K562 (cell line): ENCODE measurements around the gene LAPTM5. TPM values are rescaled to one million over a fixed set of nuclear protein-coding genes. Genes with fewer than 3 reads are reported as not detected.

ENCODE experiments used
- ATF7 ChIP-seq: fragments of 450-650 bp; IDR thresholded peaks from 2 replicates; pipeline ENCODE4 v1.7.1; 2014; ENCODE audit warnings: mild to moderate bottlenecking, moderate library complexity
- GATA2 ChIP-seq: sonication (generic); formaldehyde crosslinking; IDR thresholded peaks from 2 replicates; pipeline ENCODE4 v1.4.0; 2020; ENCODE audit warnings: mild to moderate bottlenecking, missing genetic modification reagents
- HDAC2 ChIP-seq: fragments of 450-650 bp; IDR thresholded peaks from 2 replicates; pipeline ENCODE4 v1.6.1; 2016; ENCODE audit warnings: mild to moderate bottlenecking
- HLTF ChIP-seq: fragments of 450-650 bp; IDR thresholded peaks from 2 replicates; pipeline ENCODE4 v1.6.1; 2016
- JUN ChIP-seq, 2 experiments: sonication (generic) in 1 of 2; formaldehyde crosslinking in 1 of 2; IDR thresholded peaks; 2 replicates each; pipeline versions ENCODE4 v1.6.1 to v1.8.0; 2012 to 2022; ENCODE audit warnings: borderline replicate concordance in 2 of 2, mild to moderate bottlenecking in 2 of 2, improper control_type of control experiment in 1 of 2, low read depth in 1 of 2, low read length in 1 of 2, missing genetic modification reagents in 1 of 2
- JUND ChIP-seq, 2 experiments: IDR thresholded peaks; 2 replicates in 1 of 2; 3 replicates in 1 of 2; pipeline ENCODE4 v1.6.1; 2011; ENCODE audit warnings: borderline replicate concordance in 2 of 2, low read depth in 2 of 2, low read length in 2 of 2, improper control_type of control experiment in 1 of 2, missing biosample characterization in 1 of 2, missing genetic modification characterization in 1 of 2, missing genetic modification reagents in 1 of 2
- RBFOX2 ChIP-seq: fragments of 200-400 bp; formaldehyde crosslinking; IDR thresholded peaks from 2 replicates; pipeline ENCODE4 v1.6.1; 2017; ENCODE audit warnings: low read depth, mild to moderate bottlenecking, low read length, moderate library complexity
- TAF15 ChIP-seq: fragments of 200-400 bp; formaldehyde crosslinking; IDR thresholded peaks from 2 replicates; pipeline ENCODE4 v1.6.1; 2017; ENCODE audit warnings: mild to moderate bottlenecking, low read depth, low read length, moderate library complexity
- WHSC1 ChIP-seq: IDR thresholded peaks from one replicate; pipeline ENCODE4 v1.6.1; 2012; ENCODE audit warnings: low read length, control low read depth, inconsistent platforms
- ZC3H4 ChIP-seq: sonication (generic); formaldehyde crosslinking; IDR thresholded peaks from 2 replicates; pipeline ENCODE4 v1.9.0; 2021; ENCODE audit warnings: missing genetic modification reagents, borderline replicate concordance
- ZNF197 ChIP-seq: fragments of 200-800 bp; sonication (Bioruptor generic); IDR thresholded peaks from 2 replicates; pipeline ENCODE4 v1.6.1; 2016; ENCODE audit warnings: low read depth, missing genetic modification characterization, missing compliant biosample characterization
- ZNF445 ChIP-seq: fragments of 250-450 bp; sonication (Bioruptor Pico); IDR thresholded peaks from 2 replicates; pipeline ENCODE4 v1.4.0; 2020; ENCODE audit warnings: low read depth, mild to moderate bottlenecking, moderate library complexity
- polyA plus RNA-seq, 8 experiments: library from polyadenylated mRNA; depleted of rRNA in 4 of 8; stranded (reverse) in 5 of 8; unstranded in 3 of 8; fragments of >200 nt; fragmentation: Nextera tagmentation in 2 of 8; fragmentation: Illumina TruSeq in 1 of 8; extraction: Ambion mirVana in 2 of 8; extraction: Trizol in 1 of 8; gene quantifications; 2 replicates each; pipeline versions ENCODE4 v1.2.1 to v1.2.3, GENCODE V29; 2011 to 2014; ENCODE audit warnings: inconsistent platforms in 1 of 8, missing spikeins in 1 of 8
- total RNA-seq, 7 experiments: library from RNA; depleted of rRNA in 6 of 7; stranded (reverse); fragments of >200 nt in 6 of 7; fragmentation: Illumina TruSeq in 2 of 7; extraction: Trizol in 2 of 7; gene quantifications; 2 replicates each; pipeline versions ENCODE4 v1.2.1 to v1.2.3, GENCODE V29; 2011 to 2021; ENCODE audit warnings: low replicate concordance in 1 of 7
- TF ChIP-seq, protein P1 (sequence below), 2 experiments: fragments of 450-650 bp in 1 of 2; sonication (generic) in 1 of 2; formaldehyde crosslinking in 1 of 2; IDR thresholded peaks in 1 of 2; conservative IDR thresholded peaks in 1 of 2; 2 replicates each; pipeline versions ENCODE4 v1.6.1 to v1.8.1; 2016 to 2023; ENCODE audit warnings: mild to moderate bottlenecking in 2 of 2, moderate library complexity in 2 of 2, inconsistent platforms in 1 of 2, missing genetic modification reagents in 1 of 2
- TF ChIP-seq, protein P2 (sequence below): IDR thresholded peaks from 2 replicates; pipeline ENCODE4 v1.6.1; 2014; ENCODE audit warnings: antibody characterized with exemption
- TF ChIP-seq, protein P3 (sequence below): fragments of 250-450 bp; sonication (Bioruptor Pico); IDR thresholded peaks from 2 replicates; pipeline ENCODE4 v1.8.0; 2021; ENCODE audit warnings: moderate library complexity, mild to moderate bottlenecking, inconsistent platforms
- TF ChIP-seq, protein P4 (sequence below): fragments of 200-800 bp; sonication (Bioruptor generic); IDR thresholded peaks from 2 replicates; pipeline ENCODE4 v1.6.1; 2017; ENCODE audit warnings: missing genetic modification characterization, missing compliant biosample characterization
- TF ChIP-seq, protein P5 (sequence below), 3 experiments: fragments of 200-800 bp in 1 of 3; sonication (Bioruptor generic) in 1 of 3; sonication (generic) in 1 of 3; formaldehyde crosslinking in 1 of 3; IDR thresholded peaks; 2 replicates each; pipeline versions ENCODE4 v1.6.1 to v1.8.0; 2016 to 2022; ENCODE audit warnings: mild to moderate bottlenecking in 2 of 3, missing compliant biosample characterization in 2 of 3, missing genetic modification characterization in 2 of 3, missing genetic modification reagents in 1 of 3
- TF ChIP-seq, protein P6 (sequence below): fragments of 250-450 bp; sonication (Bioruptor Pico); IDR thresholded peaks from 2 replicates; pipeline ENCODE4 v1.4.0; 2020; ENCODE audit warnings: mild to moderate bottlenecking, moderate library complexity

The LAPTM5 gene
- total and polyA plus RNA-seq, 9 of the 15 experiments (the other 6 are each of a cell fraction or from before 2014, with no cell fraction given), result 2.4 to 47.3 (median 20.3) TPM

DNA sequence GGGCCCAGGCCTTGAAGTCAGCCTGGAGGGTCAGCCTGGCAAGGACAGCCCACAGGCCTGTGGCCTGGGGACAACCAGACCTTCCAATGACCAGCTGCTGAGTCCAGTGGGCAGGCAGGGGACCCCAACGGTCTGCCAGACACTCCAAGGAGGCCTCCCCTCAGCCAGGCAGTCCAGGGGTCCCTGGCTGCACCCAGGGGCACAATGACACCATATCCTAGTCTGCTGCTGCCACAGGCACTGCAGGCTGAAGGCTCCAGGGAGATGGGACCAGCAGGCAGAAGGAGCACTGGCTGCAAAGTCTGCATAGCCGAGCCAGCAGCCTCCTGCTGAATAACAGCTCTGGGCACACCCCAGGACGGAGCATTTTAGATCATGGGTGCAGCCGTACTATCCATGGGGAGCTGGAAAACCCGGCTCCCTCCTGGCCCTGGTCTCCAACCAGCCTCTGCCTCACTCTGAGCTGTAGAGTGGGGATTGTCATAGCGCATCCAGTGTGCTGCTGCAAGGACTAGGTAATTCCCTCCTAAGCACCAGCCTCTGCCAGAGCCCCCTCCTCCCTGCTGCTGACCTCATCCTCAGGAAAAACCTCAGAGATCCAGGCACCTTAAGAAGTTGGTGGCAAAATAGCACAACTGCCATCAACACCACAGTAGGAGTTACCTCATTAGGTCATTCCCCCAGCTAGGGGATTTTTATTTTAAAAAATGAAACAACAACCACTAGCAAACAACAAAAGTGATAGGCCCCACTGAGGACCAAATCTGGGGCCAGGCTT, 4.8 kb upstream of the LAPTM5 start (continued):
- TF ChIP-seq TAF15 (no peak), JUND (IDR thresholded peaks at IDR 0.05; ENCODE audit: borderline replicate concordance, low read depth, low read length) (peak; percentile 29; the same call in 1 of the 2 replicates), JUND (tag; IDR thresholded peaks at IDR 0.05; ENCODE audit: borderline replicate concordance, low read depth, low read length) (no peak), HDAC2 (no peak), ZNF445 (CRISPR knock-in tag) (no peak), HLTF (no peak), ATF7 (peak; percentile 23; the same call in 1 of the 2 replicates), ZC3H4 (CRISPR knock-in tag) (no peak), JUN (IDR thresholded peaks at IDR 0.05; ENCODE audit: borderline replicate concordance, low read depth, low read length) (peak; percentile 47; the same call in 1 of the 2 replicates), JUN (CRISPR knock-in tag; IDR thresholded peaks at IDR 0.05; ENCODE audit: borderline replicate concordance) (no peak), GATA2 (CRISPR knock-in tag) (no peak), WHSC1 (peak; percentile 21), ZNF197 (CRISPR knock-in tag) (0 out of 2 replicates have a peak, but pooled peaks have one; percentile 3), RBFOX2 (peak; percentile 16)
- TF ChIP-seq, protein P1, sequence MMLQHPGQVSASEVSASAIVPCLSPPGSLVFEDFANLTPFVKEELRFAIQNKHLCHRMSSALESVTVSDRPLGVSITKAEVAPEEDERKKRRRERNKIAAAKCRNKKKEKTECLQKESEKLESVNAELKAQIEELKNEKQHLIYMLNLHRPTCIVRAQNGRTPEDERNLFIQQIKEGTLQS (IDR thresholded peaks at IDR 0.05), result peak; percentile 84
- TF ChIP-seq, protein P1 (CRISPR knock-in tag; conservative IDR thresholded peaks at IDR 0.05), result no peak
- TF ChIP-seq, protein P2, sequence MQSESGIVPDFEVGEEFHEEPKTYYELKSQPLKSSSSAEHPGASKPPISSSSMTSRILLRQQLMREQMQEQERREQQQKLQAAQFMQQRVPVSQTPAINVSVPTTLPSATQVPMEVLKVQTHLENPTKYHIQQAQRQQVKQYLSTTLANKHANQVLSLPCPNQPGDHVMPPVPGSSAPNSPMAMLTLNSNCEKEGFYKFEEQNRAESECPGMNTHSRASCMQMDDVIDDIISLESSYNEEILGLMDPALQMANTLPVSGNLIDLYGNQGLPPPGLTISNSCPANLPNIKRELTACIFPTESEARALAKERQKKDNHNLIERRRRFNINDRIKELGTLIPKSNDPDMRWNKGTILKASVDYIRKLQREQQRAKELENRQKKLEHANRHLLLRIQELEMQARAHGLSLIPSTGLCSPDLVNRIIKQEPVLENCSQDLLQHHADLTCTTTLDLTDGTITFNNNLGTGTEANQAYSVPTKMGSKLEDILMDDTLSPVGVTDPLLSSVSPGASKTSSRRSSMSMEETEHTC, result no peak
- TF ChIP-seq, protein P3, sequence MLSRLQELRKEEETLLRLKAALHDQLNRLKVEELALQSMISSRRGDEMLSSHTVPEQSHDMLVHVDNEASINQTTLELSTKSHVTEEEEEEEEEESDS (CRISPR knock-in tag), result no peak
- TF ChIP-seq, protein P4, sequence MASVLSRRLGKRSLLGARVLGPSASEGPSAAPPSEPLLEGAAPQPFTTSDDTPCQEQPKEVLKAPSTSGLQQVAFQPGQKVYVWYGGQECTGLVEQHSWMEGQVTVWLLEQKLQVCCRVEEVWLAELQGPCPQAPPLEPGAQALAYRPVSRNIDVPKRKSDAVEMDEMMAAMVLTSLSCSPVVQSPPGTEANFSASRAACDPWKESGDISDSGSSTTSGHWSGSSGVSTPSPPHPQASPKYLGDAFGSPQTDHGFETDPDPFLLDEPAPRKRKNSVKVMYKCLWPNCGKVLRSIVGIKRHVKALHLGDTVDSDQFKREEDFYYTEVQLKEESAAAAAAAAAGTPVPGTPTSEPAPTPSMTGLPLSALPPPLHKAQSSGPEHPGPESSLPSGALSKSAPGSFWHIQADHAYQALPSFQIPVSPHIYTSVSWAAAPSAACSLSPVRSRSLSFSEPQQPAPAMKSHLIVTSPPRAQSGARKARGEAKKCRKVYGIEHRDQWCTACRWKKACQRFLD, result peak; percentile 64
- TF ChIP-seq, protein P5, sequence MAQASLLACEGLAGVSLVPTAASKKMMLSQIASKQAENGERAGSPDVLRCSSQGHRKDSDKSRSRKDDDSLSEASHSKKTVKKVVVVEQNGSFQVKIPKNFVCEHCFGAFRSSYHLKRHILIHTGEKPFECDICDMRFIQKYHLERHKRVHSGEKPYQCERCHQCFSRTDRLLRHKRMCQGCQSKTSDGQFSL (CRISPR knock-in tag; IDR thresholded peaks at IDR 0.05), result no peak
- TF ChIP-seq, protein P5 (tag; IDR thresholded peaks at IDR 0.05), result 0 out of 4 replicates have a peak, but pooled peaks of 1 of the 2 experiments have one; percentile 9
- TF ChIP-seq, protein P6, sequence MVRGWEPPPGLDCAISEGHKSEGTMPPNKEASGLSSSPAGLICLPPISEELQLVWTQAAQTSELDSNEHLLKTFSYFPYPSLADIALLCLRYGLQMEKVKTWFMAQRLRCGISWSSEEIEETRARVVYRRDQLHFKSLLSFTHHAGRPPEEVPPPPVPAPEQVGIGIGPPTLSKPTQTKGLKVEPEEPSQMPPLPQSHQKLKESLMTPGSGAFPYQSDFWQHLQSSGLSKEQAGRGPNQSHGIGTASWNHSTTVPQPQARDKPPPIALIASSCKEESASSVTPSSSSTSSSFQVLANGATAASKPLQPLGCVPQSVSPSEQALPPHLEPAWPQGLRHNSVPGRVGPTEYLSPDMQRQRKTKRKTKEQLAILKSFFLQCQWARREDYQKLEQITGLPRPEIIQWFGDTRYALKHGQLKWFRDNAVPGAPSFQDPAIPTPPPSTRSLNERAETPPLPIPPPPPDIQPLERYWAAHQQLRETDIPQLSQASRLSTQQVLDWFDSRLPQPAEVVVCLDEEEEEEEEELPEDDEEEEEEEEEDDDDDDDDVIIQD (CRISPR knock-in tag), result no peak
